Body of pancreas (tissue), 4 donors: ENCODE results near the gene TM2D3. TPM values are rescaled to one million over a fixed set of nuclear protein-coding genes. Genes with fewer than 3 reads are reported as not detected.

Experiments used
- ATAC-seq: fragments of 150-250 bp; one replicate; pipeline ENCODE4 v1.9.1; 2016
- DNase-seq, 4 donors: peaks; one replicate each; pipeline ENCODE4 v3.0.0-alpha.2; 2019
- H3K27ac ChIP-seq, 4 donors: fragments of 200-600 bp; sonication (generic); 1 replicate in 3 of 4; 2 replicates in 1 of 4; pipeline versions ENCODE4 v1.5.1 to v1.6.1; 2016 to 2019; ENCODE audit warnings: mild to moderate bottlenecking in 1 of 4, mixed read lengths in 1 of 4, moderate library complexity in 1 of 4
- H3K27me3 ChIP-seq, 2 donors: fragments of 200-600 bp; sonication (generic); one replicate each; pipeline ENCODE4 v1.6.0; 2016; ENCODE audit warnings: mild to moderate bottlenecking in 1 of 2
- H3K36me3 ChIP-seq, 2 donors: fragments of 200-600 bp; sonication (generic); replicated peaks in 1 of 2; 2 replicates each; pipeline ENCODE4 v1.5.1; 2016; ENCODE audit warnings: low read depth in 2 of 2; ENCODE audit not compliant: insufficient read depth in 1 of 2
- H3K4me1 ChIP-seq: fragments of 200-600 bp; sonication (generic); one replicate; pipeline ENCODE4 v1.6.0; 2016
- H3K4me3 ChIP-seq, 2 donors: fragments of 200-600 bp; sonication (generic); 1 replicate in 1 of 2; 2 replicates in 1 of 2; pipeline ENCODE4 v1.5.1; 2016 to 2019
- H3K9me3 ChIP-seq, 3 donors: fragments of 200-600 bp; sonication (generic); 1 replicate in 2 of 3; 2 replicates in 1 of 3; pipeline ENCODE4 v1.5.1; 2016
- CTCF ChIP-seq, 7 experiments: fragments of 450-650 bp in 4 of 7; fragments of 200-600 bp in 3 of 7; sonication (generic) in 3 of 7; IDR thresholded peaks; one replicate each; pipeline ENCODE4 v1.5.1; 2016 to 2019; ENCODE audit warnings: antibody characterized with exemption in 7 of 7
- POLR2A ChIP-seq, 3 donors: fragments of 450-650 bp; IDR thresholded peaks; one replicate each; pipeline ENCODE4 v1.6.1; 2016; ENCODE audit warnings: antibody characterized with exemption in 3 of 3, mild to moderate bottlenecking in 2 of 3
- WGBS, 2 donors: methylation state at CpG; one replicate each; pipeline ENCODE4 v1.1.5; 2017; 5-methylcytosine and 5-hydroxymethylcytosine counted together
- intact Hi-C: fragments of 100-400 bp; cut with DNase I; formaldehyde crosslinking; loops from one replicate; pipeline ENCODE4 v1.15.1; 2023
- total RNA-seq, 2 donors: library from RNA; depleted of rRNA; stranded (reverse); fragments of >200 nt; gene quantifications; one replicate each; pipeline ENCODE4 v1.1.0, GENCODE V29; 2016

Gene TM2D3
- 10 to 100 TPM; 28.3 to 30.9 TPM for total RNA-seq

GRCh38 chr15:101652098-101652785, at the start of gene TM2D3:
TSS of gene TM2D3 (minus strand) at chr15:101652381. CDS start at chr15:101652361, 20 bp downstream.
- Histone ChIP-seq H3K4me3 (peak within 1 kb of the TSS; percentile 74 to 93), H3K36me3 (no peaks in the 10 kb centered on the region), H3K9me3 (no peaks in the 10 kb centered on the region), H3K4me1 (peaks cover 30% of the 10 kb centered on the region), H3K27ac (peak within 1 kb of the TSS; percentile 87 to 95 (median 91)), H3K27me3 (no peaks in the 10 kb centered on the region)
- peak; percentile 96 for ATAC-seq
- intact Hi-C loops, result no loop called here
- TF ChIP-seq CTCF (IDR thresholded peaks at IDR 0.05) (peak; percentile 79 to 98 (median 91)), POLR2A (IDR thresholded peaks at IDR 0.05) (peak; percentile 89 to 90 (median 89))
- peak; percentile 92 to 94 (median 93) for DNase-seq
- 0% methylated on average over 57 of the region's 75 CpGs; no CpG with 5 or more reads in 1 of the 2 donors for WGBS, 2 donors

- intact Hi-C loops, result no loop called here
- Histone ChIP-seq H3K27ac (no peak overlapping the region), H3K9me3 (no peaks in the 10 kb centered on the region), H3K4me1 (no peaks in the 10 kb centered on the region), H3K27me3 (no peaks in the 10 kb centered on the region), H3K4me3 (no peak overlapping the region), H3K36me3 (peaks cover 0 to 38% of the 10 kb centered on the region in 2 donors)
- ATAC-seq (no peak), DNase-seq (no peak)
- 90 to 91% methylated on average over 2 of the region's 2 CpGs for WGBS, 2 donors
- no peak for TF ChIP-seq CTCF (IDR thresholded peaks at IDR 0.05)
- no peak for TF ChIP-seq POLR2A (IDR thresholded peaks at IDR 0.05)
These were observed 46.1 kb upstream of the TM2D3 start for GRCh38 chr15:101698314-101698713.

GRCh38 chr15:101697488-101697887, 45.3 kb upstream of the TM2D3 start:
- Histone ChIP-seq H3K27ac (no peak overlapping the region), H3K4me1 (no peaks in the 10 kb centered on the region), H3K9me3 (no peaks in the 10 kb centered on the region), H3K27me3 (no peaks in the 10 kb centered on the region), H3K4me3 (no peak overlapping the region), H3K36me3 (peaks cover 0 to 35% of the 10 kb centered on the region in 2 donors)
- no peak for TF ChIP-seq CTCF (IDR thresholded peaks at IDR 0.05)
- no peak for TF ChIP-seq POLR2A (IDR thresholded peaks at IDR 0.05)
- DNase-seq (no peak), ATAC-seq (no peak)
- intact Hi-C loops, result no loop called here
- 87 to 89% methylated on average over 7 of the region's 7 CpGs for WGBS, 2 donors

GRCh38 chr15:101696829-101697228, 44.6 kb upstream of the TM2D3 start:
- WGBS, 2 donors, result 92 to 100% methylated on average over 1 of the region's 1 CpG
- intact Hi-C loops, result no loop called here
- peaks cover 0 to 31% of the 10 kb centered on the region in 2 donors for H3K36me3 ChIP-seq

More at GRCh38 chr15:101696829-101697228, 44.6 kb upstream of the TM2D3 start:
- Histone ChIP-seq H3K27me3 (no peaks in the 10 kb centered on the region), H3K4me3 (no peak overlapping the region), H3K27ac (no peak overlapping the region), H3K4me1 (no peaks in the 10 kb centered on the region), H3K9me3 (no peaks in the 10 kb centered on the region)
- no peak for TF ChIP-seq CTCF (IDR thresholded peaks at IDR 0.05)
- no peak for TF ChIP-seq POLR2A (IDR thresholded peaks at IDR 0.05)
- DNase-seq (no peak), ATAC-seq (no peak)
